ENCODE data around the gene CERT1.

- TF ChIP-seq TAF1 (IDR thresholded peaks at IDR 0.05; ENCODE audit: borderline replicate concordance, insufficient read depth, low read length) = no peak
- TF ChIP-seq REST (IDR thresholded peaks at IDR 0.05; ENCODE audit: insufficient read depth in 1 of 2, low read depth in 2 of 2, low read length in 2 of 2) = no peak
- TF ChIP-seq SIN3A (IDR thresholded peaks at IDR 0.05; ENCODE audit: borderline replicate concordance, insufficient read depth, low read length) = no peak
- TF ChIP-seq POLR2AphosphoS5 (IDR thresholded peaks at IDR 0.05; ENCODE audit: low read depth, low read length) = no peak
- no peak for TF ChIP-seq FOXP2 (optimal IDR thresholded peaks at IDR 0.05; ENCODE audit: borderline replicate concordance, extremely low read depth, extremely low read length, insufficient read depth)
Observed at GRCh38 chr5:75435096-75435495, 76.3 kb downstream of the CERT1 start.

Measured in PFSK-1 (cell line).